Epithelial cell of proximal tubule (primary cell): ENCODE data around the gene TMEM161A. TPM values are rescaled to one million over a fixed set of nuclear protein-coding genes. Genes with fewer than 3 reads are reported as not detected.

Experiments used
- DNase-seq: peaks from one replicate; pipeline ENCODE4 v3.0.0-alpha.2; 2011; ENCODE audit warnings: low read depth
- H3K4me3 ChIP-seq: 2 replicates; pipeline ENCODE4 v1.5.1; 2011; ENCODE audit warnings: low read depth, mild to moderate bottlenecking, low read length
- CTCF ChIP-seq: conservative IDR thresholded peaks from 2 replicates; pipeline ENCODE4 v1.5.1; 2012; ENCODE audit warnings: low read depth, mild to moderate bottlenecking, low read length
- total RNA-seq: library from RNA; depleted of rRNA; stranded (reverse); fragments of >200 nt; gene quantifications from 2 replicates; pipeline ENCODE4 v1.2.3, GENCODE V29; 2015

Gene TMEM161A
- total RNA-seq, 1 donor from 2014 or later = 32.6 TPM

GRCh38 chr19:19121371-19121770 lies 16.9 kb downstream of the TMEM161A start:
- no peak overlapping the region for H3K4me3 ChIP-seq
- DNase-seq = no peak
- no peak for TF ChIP-seq CTCF

- no peak for TF ChIP-seq CTCF
- H3K4me3 ChIP-seq = no peak overlapping the region
- no peak for DNase-seq
Measured at GRCh38 chr19:19120308-19121231, 17.7 kb downstream of the TMEM161A start.

GRCh38 chr19:19119325-19120237 lies 18.7 kb downstream of the TMEM161A start:
- H3K4me3 ChIP-seq = no peak overlapping the region
- no peak for TF ChIP-seq CTCF
- DNase-seq = no peak

DNA sequence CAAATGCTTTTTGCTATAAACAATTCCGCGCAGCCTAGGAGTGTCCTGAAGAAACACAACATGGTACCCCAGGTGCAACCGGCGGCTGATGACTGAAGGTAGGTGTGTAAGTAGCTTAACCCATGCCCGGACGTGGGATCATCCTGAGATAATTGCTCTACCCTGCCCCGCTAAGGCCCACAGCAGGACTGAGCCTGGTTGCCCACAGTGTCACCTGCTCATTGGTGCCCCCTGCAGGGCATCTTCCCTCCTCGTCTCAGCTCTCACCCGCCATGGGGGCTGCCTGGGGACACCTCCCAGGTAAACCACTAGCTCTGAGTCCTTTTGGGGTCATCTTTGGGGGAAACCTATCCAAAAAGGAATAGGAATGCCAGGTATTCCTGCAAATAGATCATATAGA lies 22.3 kb downstream of the TMEM161A start:
- H3K4me3 ChIP-seq = no peak overlapping the region
- TF ChIP-seq CTCF = peak; percentile 85
- no peak for DNase-seq

DNA sequence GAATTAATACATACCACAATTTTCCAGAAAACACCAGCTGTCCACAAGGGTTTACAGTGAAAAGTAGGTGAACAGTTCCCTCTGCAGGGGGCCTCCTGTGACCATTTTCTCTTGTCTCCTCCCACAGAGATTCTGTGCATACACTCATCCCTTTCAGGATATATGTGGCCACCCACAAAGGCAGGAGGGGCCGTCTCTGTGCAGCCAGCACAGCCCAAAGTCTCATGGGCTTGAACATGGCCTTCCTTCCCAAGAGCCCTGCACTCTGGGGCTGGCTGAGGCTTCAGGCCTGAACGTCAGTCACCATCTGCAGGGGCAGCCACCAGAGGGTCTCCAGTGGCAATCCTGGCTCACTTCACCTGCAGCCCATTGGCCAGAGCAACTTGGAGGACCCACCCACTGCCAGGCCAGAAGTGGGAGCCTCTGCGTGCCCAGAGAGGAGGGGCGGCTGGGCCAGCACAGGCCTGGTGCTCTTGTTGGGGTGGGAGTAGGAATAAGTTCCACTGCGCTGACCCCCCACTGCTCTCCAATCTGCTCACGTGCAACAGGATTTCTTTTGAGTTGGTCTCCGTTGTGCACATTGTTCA lies 25.1 kb downstream of the TMEM161A start:
- no peak overlapping the region for H3K4me3 ChIP-seq
- DNase-seq = no peak
- peak; percentile 36 for TF ChIP-seq CTCF

- no peak for DNase-seq
- no peak overlapping the region for H3K4me3 ChIP-seq
- no peak for TF ChIP-seq CTCF
Measured at GRCh38 chr19:19111967-19112580, 26.2 kb downstream of the TMEM161A start.
